SK-N-SH treated with all-trans-retinoic acid at 6 μM for 48 hours (cell line): ENCODE data around the gene SNAPC2.

Experiments
- CREB5 ChIP-seq: fragments of 250-450 bp; sonication (Bioruptor Pico); IDR thresholded peaks from 2 replicates; pipeline ENCODE4 v1.5.1; 2020; ENCODE audit warnings: low read depth, mild to moderate bottlenecking, moderate library complexity
- OSR1 ChIP-seq: fragments of 250-450 bp; sonication (Bioruptor Pico); IDR thresholded peaks from 2 replicates; pipeline ENCODE4 v1.8.0; 2022; ENCODE audit warnings: moderate library complexity, mild to moderate bottlenecking, inconsistent platforms
- SNAI2 ChIP-seq: fragments of 250-450 bp; sonication (Bioruptor Pico); IDR thresholded peaks from 2 replicates; pipeline ENCODE4 v1.5.0; 2020; ENCODE audit warnings: mild to moderate bottlenecking, moderate library complexity

DNA sequence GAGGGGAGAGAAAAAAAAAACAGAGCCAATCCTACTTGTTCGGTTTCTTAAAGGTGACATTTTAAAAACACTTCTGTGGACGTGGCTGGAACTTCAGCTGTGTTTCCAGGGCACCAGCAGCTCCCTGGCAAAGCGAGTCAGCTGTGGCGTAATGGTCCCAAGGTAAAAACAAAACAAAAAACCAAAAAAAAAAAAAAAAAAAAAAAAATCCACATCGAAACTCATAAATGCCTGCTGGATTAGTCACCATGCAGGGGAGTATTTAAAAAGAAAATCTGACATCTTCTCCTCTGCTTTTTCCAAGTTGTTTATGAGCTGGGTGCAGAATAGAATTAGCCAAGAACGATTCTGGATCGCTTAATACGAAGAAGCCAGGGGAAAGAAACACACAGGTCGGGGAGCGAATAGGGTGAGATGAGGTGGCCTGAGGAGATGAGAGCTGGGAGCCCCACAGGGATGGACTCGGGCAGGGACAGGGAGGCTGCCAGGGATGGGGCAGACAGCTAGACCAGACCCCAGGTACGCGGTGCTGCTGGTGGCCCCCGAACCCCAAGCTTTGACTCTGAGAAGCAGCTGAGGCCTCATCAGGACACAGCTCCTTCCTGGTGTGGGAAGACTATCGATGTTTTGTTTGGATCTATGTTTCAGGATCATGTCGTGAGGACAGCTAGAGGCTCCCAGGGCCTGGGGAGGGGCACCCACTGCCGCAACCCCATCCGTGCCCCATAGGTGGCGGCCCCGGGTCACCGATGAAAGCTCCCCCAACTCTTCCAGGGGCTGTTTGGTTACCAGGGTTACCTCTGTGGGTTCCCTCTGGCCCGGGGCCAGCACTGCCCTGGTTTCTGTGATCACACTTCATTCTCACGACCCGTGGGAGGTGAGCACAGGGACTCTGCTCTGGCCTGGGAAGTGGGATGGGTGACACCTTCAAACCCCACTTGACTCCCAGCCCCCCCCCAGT is 8.9 kb downstream of the SNAPC2 start:
- TF ChIP-seq CREB5 (CRISPR knock-in tag) (no peak), SNAI2 (no peak), OSR1 (CRISPR knock-in tag) (no peak)
